OCI-M2 (cell line): ENCODE data around the gene VILL.

Source experiments
- DNase-seq: peaks from one replicate; lab custom pipeline; 2025; ENCODE audit not compliant: unreplicated experiment; lab: John Stamatoyannopoulos, UW

Gene VILL

GRCh38 chr3:37990527-37990926 is at the start of gene VILL:
Gene VILL (plus strand): TSS chr3:37990786. CDS start chr3:37993673, 2,887 bp downstream.
- DNase-seq: no peak

DNA sequence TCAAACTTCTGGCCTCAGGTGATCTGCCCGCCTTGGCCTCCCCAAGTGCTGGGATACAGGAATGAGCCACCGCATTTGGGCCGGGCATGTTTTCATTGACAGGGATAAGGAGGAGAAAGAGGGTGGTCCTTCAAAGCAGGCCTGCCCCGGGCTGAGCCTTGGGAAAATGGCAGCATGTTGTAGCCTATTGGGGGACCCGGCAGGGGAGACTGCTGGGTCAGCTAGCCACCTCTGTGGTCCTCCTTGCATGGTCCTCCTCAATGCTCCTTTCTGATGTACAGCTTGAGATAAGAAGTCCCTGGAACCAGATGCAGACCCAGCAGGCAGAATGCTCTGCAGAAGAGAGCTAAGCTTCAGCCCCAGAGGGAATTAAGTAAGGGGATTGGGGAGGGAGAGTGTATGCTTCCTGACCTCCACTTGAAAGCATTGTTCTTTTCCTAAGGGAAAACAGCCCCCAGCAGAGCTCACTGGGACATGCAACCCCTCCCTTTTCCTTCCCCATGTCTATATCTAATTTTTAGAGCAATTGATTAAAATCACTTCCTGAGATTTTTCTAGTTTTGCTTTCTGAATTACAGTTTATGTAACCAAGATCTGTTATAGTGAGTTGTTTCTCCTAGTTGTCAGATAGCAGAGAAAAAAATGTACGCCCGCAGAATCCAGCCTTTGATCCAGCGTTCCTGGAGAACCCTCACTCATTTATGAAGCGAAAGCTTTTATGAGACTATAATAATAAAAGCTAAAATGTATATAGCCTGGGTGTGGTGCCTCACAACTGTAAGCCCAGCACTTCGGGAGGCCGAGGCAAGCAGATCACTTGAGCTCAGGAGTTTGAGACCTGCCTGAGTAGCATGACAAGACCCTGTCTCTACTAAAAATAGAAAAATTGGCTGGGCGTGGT is 48.7 kb upstream of the VILL start:
- no peak for DNase-seq

DNA sequence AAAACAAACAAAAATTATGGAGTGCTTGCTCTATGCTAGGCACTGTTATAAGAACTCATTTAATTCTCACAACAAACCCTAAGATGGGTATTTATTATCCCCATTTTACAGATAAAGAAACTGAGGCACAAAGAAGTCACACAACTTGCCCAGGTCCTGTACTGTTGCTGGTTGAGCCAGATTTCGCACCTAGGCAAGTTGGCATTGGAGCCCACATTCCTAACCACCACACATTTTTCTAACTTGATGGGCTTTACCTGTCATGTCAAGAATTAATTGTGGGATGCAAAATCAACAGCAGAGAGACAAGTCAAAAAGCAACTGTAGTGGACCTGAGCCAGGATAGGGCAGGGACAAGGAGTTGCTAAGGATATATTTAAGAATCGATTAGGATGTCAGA is 47.9 kb upstream of the VILL start:
- no peak for DNase-seq

DNA sequence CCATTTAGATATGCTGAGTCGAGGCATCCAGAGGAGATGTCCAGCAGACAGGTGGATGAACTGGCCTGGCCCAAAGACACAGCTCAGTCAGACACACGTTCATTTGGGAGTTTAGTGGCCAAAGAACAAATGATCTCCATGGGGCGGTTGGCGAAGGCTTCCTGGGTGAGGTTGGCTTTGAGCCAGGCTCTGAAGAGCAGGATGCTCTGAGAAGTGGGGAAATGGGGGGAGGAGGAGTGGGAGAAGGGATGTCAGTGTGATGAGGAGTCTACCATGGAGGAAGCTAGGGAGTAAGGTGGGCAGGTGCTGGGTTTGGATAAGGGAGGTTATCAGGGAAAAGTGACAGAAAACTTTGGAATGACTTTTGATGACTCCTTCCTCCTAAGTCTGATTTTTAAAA is 47.5 kb upstream of the VILL start:
- DNase-seq: no peak

- DNase-seq: no peak
Measured at GRCh38 chr3:37943631-37944314, 46.8 kb upstream of the VILL start.

GRCh38 chr3:37944391-37944842 is 46.2 kb upstream of the VILL start:
- no peak for DNase-seq

DNA sequence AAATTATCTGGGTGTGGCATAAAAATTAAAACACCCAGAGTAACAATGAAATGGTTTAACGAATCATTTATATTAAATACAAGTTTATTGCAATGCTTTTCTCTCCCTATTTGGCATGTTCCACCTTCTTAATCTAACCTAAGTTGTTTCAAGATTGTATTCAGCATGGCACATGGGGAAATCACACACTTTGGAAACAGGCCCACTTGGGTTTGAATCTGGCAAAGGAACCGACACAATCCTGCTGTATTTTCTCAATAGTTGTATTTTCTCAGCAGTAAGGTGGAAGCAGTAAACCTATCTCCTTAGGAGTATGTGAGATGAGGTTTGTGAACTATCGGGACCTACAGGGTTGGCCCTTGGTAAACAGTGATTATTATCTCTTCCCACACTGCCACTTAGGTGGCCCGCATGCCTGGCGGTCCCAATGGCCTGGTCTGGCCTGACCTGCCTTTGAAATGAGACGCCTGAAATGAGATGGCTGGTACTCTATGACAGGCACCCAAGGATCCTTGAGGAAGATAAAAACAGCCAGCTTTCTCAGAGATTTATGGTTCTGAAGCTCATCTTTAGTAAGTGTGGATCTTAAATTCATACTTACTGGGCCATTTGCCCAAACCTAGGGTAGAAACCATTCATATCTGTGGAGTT is 45.3 kb upstream of the VILL start:
- DNase-seq: no peak

DNA sequence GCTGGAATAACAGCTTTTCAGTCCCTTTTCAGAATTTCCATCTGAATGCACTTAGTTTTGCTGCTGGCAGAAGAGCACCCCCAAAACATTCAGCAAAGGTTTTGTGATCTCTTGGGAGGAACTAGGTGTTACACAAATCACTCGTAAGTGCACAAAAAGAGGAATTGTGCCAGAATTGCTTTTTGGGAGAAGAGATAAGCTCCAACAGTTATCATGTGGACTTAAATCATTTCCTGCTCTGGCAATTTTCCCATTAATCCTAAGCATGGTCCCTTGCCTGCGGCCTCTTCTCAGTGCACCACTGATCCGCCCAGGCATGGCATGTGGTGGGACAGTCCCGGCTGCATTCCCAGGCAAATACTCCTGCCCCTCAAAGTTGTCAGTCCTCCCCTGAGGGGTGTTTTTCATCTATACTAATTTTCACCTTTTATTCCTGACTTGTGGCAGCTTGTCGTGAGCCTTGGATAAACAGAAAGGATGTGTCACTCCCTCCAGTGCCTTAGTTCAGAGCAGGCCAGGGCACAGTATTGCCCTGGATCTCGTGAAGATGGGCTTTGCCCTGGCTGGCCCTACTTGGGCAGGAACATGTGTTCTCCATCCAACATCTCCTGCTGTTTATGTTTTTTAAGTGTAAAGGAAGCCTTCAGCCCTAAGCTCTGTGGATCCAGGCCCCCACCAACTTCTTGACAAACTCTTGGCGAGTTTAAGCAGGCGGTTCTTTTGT is 44.6 kb upstream of the VILL start:
- DNase-seq: no peak

GRCh38 chr3:37946531-37946889 is 44.1 kb upstream of the VILL start:
- DNase-seq: no peak

DNA sequence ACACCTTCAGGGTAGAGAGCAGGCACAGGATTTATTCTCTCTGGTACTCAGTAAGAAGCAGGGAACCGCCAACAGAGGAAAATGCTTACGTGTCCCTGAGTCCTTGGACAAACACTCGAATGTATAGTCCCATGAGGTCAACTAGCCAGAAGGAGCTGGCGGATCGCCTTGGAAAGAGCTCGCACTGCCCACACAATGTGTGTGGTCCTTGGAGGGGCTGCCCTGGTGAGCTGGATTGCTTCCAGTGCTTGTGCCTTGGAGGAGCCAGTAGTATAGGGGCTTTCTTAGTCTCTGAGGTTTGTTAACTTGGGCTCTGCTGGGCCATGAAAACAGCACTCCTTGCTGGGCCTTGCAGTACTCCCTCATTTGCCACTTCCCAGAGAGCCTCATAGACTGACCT is 40.7 kb upstream of the VILL start:
- DNase-seq: no peak

- no peak for DNase-seq
Measured at GRCh38 chr3:37952564-37952963, 38.0 kb upstream of the VILL start.

DNA sequence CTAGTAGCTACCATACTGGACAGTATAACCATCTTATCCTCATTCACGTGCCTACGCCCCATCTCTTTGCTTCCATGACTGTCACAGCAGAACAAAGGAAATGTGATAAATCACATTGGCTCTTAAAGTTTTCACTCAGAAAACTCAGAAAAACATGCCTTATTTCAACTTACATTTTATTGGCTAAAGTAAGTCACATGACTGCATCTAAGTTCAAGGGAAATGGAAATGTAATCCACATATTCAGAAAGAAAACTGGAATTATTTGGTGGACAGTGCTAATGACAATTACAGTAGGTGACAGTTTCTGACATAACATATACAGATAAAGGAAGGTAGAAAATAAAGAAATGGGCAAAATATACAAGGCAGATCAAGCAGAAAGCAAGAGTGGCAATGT is 37.4 kb upstream of the VILL start:
- DNase-seq: no peak

DNA sequence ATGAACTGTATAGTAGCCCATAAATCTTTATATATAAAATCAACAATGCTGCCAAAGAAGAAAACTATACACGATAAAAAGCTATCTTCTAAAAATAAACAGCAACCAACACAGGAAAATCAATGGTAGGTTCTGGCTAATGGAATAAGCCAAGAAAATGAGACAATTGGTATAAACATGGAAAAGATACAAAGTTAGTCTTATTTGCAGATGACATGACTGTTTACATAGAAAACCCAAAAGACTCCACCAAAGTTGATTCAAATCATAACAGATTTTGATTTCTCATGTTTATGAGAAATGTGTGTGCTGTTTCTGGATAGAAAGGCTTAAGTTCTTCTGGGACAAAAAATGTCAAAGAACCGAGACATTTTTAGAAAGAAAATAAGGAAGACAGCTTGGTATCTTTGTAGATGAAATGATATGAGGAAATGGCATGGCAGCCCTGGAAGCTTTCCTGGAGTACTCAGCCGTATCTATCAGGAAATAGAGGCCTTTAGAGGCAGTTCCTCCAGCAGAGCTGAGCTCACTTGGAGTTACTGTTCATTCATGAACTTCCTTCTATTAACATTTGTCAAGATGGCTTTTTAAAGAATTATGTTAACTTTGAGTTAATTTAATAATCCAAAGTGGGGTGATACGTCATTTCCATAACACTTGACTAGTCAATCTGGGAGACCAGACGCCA is 36.7 kb upstream of the VILL start:
- DNase-seq: no peak

- DNase-seq: no peak
Measured at GRCh38 chr3:37954881-37955280, 35.7 kb upstream of the VILL start.

- no peak for DNase-seq
Measured at GRCh38 chr3:37955918-37956707, 34.5 kb upstream of the VILL start.

- DNase-seq: no peak
Measured at GRCh38 chr3:37956723-37957538, 33.7 kb upstream of the VILL start.

DNA sequence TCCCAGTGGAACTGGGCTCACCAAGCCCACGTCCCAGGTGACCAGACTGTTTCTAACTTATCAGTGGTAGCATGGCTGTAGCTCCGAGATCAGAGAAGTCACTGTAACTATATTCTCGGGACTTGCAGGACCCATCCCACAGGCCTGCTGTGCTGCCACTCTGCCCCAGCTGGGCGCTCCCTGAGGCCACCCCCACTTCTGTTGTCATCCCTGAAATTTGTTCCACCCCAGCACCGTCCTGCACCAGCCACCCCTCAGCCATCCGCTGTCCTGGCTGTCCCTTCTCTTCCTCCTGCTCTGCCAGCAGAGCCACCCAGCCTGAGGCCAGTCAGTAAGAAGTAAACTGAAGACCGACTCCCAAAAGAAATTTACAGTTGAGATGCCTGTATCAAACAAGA is 33.0 kb upstream of the VILL start:
- DNase-seq: no peak

DNA sequence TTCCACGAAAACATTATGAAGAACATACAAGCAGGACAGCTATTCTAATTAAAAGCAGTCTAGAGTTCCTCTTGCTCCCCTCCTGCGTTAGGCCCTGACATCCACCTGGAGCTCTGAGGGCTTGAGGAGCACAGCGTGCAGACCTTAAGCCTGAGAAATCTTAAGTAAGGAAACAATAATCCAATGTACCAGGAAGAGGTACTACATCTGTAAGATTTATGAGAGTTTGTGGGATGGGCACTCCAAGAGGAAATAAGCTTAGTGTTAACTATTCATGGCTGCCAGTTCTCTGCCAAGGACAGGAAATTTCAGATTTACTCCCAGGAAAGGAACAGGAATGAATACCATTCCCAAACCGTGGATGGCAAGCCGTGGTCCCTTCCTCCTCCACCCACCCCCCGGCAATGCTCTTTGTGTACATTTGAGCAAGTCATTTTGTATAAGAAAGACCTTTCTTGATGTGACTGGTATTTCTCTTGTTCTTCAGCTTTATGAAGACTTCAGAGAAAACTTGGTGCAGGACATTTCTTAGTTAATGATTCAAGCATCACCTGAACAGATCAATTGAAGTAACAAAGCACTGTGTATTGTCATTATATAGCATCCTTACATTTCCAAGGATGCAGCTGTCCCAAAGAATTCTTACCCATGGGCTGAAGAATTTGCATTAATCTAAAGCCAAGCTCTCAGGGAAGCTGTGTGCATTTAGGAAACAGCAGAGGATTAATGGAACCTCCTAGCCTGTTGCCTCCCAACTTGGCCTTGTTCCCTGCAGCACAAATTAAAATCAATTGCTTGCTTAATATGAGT is 28.8 kb upstream of the VILL start:
- DNase-seq: no peak
